ENCODE data around the gene TLCD1.
"Not testable (repeated sequence)": the region's sequence is repeated elsewhere in the genome, so short reads cannot be mapped to it uniquely, and the experiment has no call there.

The TLCD1 gene

DNA sequence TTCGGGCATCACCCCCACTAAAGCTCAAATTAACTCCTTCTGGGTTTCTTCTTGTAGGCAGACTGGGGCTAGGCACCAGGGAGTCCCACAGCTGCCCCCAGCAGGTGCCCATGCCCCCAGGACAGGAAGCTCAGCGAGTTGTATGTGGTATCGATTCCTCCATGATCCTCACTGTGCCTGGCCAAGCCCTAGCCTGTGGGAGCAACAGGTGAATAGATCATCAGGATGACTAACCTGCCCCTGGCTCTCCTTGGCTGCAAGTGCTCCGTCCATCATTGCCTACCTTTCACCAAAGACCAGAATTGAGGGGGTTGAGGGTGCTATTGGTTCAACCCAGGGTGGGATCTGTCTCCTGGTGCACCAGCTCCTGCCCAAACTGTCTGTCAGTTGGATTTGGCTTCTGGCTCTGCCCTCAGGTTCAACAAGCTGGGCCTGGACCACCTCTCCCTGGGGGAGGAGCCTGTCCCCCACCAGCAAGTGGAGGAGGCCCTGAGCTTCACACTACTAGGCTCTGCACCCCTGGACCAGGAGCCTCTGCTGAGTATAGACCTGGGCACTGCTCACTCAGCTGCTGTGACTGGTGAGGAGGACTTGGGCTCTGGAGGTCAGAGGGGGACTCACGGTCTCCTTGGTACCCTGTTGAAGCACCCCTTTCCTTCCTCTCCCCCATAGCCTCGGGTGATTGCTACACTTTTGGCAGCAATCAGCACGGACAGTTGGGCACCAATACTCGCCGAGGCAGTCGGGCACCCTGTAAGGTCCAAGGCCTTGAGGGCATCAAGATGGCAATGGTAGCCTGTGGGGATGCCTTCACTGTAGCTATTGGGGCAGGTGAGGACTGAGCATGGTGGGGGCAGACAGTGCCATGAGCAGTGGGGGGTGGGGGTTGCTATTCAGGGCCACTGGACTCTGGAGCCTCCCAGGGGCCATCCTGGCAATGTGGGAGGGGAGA lies 14.6 kb upstream of the TLCD1 start:
- DNase-seq (ENCODE audit: low read depth), result no peak
- TF ChIP-seq, protein P1, sequence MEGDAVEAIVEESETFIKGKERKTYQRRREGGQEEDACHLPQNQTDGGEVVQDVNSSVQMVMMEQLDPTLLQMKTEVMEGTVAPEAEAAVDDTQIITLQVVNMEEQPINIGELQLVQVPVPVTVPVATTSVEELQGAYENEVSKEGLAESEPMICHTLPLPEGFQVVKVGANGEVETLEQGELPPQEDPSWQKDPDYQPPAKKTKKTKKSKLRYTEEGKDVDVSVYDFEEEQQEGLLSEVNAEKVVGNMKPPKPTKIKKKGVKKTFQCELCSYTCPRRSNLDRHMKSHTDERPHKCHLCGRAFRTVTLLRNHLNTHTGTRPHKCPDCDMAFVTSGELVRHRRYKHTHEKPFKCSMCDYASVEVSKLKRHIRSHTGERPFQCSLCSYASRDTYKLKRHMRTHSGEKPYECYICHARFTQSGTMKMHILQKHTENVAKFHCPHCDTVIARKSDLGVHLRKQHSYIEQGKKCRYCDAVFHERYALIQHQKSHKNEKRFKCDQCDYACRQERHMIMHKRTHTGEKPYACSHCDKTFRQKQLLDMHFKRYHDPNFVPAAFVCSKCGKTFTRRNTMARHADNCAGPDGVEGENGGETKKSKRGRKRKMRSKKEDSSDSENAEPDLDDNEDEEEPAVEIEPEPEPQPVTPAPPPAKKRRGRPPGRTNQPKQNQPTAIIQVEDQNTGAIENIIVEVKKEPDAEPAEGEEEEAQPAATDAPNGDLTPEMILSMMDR (conservative IDR thresholded peaks at IDR 0.05; ENCODE audit: low read depth, low read length), result no peak
- no peak overlapping the region for H3K4me3 ChIP-seq (ENCODE audit: low read depth, low read length)

DNA sequence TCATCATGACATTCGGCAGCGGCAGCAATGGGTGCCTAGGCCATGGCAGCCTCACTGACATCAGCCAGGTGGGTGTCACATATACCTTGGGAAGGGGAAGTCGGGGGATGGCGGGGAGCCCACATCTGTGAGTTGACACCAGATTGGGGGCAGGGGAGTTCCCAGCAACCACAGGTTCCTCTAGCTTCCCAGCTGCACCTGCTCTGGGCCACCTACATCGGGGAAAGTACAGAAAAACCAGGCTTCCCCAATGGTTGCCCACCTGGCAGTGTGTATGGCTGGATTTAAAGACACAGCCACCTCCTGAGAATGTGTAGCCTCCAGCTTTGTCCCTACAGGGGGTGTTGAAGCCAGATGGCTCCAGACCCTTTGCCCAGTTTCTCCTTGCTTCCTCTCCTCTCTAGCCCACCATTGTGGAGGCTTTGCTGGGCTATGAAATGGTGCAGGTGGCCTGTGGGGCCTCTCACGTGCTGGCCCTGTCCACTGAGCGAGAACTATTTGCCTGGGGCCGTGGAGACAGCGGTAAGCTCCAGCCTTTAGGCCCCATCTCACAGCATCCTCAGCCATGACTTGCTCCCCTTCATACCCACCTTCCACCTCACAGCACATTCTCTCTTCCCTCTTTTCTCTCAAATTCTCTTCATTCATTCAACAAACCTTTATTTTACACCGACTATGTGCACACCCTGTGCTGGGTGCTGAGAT lies 12.8 kb upstream of the TLCD1 start:
- TF ChIP-seq, protein P1 (conservative IDR thresholded peaks at IDR 0.05; ENCODE audit: low read depth, low read length), result no peak
- DNase-seq (ENCODE audit: low read depth), result no peak
- no peak overlapping the region for H3K4me3 ChIP-seq (ENCODE audit: low read depth, low read length)

DNA sequence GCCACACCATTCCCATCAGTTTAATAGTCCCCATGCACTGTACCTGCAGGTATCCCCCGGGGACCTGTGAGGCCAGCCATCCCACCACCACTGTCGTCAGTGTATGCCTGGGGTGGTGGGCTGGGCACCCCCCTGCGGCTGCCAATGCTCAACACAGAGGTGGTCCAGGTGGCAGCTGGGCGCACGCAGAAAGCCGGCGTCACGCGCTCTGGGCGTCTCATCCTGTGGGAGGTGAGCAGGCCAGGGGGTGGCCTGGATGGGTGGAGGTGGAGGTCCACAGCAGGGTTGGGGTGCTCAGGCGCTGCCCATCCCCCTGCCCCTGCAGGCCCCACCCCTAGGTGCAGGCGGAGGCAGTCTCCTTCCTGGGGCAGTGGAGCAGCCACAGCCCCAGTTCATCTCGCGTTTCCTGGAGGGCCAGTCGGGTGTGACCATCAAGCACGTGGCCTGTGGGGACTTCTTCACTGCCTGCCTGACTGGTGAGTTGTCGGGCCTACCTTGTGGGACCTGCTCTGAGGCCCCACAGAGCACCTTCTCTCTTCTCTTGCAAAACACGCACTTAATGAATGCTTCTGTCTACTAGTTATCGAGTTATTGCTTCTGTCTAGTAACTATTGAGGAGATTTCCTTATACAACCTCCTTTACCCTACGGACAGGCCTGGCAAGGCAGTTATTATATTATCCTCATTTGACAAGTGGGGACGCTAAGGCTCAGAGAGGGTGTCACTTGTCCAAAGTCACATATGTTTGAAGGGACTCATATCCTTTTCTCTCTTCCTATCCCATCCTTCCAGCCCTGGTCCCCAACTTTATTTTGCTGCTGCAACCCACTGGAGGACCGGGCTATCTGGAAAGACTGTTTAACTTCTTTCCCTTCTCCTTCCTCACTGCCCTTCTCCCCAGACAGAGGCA lies 12.0 kb upstream of the TLCD1 start:
- TF ChIP-seq, protein P1 (conservative IDR thresholded peaks at IDR 0.05; ENCODE audit: low read depth, low read length), result no peak
- H3K4me3 ChIP-seq (ENCODE audit: low read depth, low read length), result no peak overlapping the region
- DNase-seq (ENCODE audit: low read depth), result no peak

DNA sequence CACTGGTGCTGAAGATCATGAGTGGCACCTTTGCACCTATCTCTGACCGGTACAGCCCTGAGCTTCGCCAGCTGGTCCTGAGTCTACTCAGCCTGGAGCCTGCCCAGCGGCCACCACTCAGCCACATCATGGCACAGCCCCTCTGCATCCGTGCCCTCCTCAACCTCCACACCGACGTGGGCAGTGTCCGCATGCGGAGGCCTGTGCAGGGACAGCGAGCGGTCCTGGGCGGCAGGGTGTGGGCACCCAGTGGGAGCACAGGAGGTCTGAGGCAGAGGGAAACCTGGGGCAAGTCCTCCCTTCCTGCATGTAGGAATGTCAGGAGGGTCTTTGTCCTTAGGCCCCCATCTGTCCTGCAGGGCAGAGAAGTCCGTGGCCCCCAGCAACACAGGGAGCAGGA lies 11.3 kb upstream of the TLCD1 start:
- no peak overlapping the region for H3K4me3 ChIP-seq (ENCODE audit: low read depth, low read length)
- TF ChIP-seq, protein P1 (conservative IDR thresholded peaks at IDR 0.05; ENCODE audit: low read depth, low read length), result no peak
- DNase-seq (ENCODE audit: low read depth), result no peak

DNA sequence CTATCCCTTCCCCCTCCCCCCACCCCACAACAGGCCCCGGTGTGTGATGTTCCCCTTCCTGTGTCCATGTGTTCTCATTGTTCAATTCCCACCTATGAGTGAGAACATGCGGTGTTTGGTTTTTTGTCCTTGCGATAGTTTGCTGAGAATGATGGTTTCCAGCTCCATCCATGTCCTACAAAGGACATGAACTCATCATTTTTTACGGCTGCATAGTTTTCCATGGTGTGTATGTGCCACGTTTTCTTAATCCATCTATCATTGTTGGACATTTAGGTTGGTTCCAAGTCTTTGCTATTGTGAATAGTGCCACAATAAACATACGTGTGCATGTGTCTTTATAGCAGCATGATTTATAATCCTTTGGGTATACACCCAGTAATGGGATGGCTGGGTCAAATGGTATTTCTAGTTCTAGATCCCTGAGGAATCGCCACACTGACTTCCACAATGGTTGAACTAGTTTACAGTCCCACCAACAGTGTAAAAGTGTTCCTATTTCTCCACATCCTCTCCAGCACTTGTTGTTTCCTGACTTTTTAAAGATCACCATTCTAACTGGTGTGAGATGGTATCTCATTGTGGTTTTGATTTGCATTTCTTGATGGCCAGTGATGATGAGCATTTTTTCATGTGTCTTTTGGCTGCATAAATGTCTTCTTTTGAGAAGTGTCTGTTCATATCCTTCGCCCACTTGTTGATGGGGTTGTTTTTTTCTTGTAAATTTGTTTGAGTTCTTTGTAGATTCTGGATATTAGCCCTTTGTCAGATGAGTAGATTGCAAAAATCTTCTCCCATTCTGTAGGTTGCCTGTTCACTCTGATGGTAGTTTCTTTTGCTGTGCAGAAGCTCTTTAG lies 10.1 kb upstream of the TLCD1 start:
- DNase-seq (ENCODE audit: low read depth), result not testable (repeated sequence)

DNA sequence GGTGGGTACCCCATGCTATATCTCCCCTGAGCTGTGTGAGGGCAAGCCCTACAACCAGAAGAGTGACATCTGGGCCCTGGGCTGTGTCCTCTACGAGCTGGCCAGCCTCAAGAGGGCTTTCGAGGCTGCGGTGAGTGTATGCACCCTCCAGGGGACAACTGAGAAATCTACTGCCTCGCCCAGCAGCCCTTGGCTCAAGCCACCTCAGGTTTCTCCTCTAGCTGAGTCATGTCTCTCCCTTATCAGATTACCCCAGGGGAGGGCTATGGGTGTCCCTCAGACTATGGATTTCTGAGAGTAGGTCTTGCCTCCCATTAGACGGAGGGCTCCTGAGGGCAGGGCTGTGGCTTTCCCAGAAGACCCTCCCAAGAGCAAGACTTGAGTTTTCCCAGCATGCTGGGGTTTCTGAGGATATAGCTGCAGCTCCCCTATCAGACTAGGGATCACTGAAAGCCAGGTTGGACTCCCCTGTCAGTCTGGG lies 9.2 kb upstream of the TLCD1 start:
- no peak overlapping the region for H3K4me3 ChIP-seq (ENCODE audit: low read depth, low read length)
- TF ChIP-seq, protein P1 (conservative IDR thresholded peaks at IDR 0.05; ENCODE audit: low read depth, low read length), result peak; percentile 2
- peak; percentile 39 for DNase-seq (ENCODE audit: low read depth)

More for the DNA sequence above, 10.1 kb upstream of the TLCD1 start:
- not testable (repeated sequence) for H3K4me3 ChIP-seq (ENCODE audit: low read depth, low read length)
